ENCODE measurements around the gene DST.

DST gene

GRCh38 chr6:56459030-56459805 is 183.5 kb downstream of the DST start:
- Histone ChIP-seq H3K4me1 (ENCODE audit: insufficient read depth, insufficient read length) (no peaks in the 10 kb centered on the region), H3K27me3 (ENCODE audit: insufficient read depth, insufficient read length) (no peaks in the 10 kb centered on the region), H3K9ac (ENCODE audit: insufficient read length, low read depth) (no peak overlapping the region), H3K9me3 (ENCODE audit: insufficient read depth, low read length) (no peaks in the 10 kb centered on the region), H3K36me3 (ENCODE audit: insufficient read depth, insufficient read length, low read length) (peaks cover 37% of the 10 kb centered on the region), H3K4me3 (ENCODE audit: insufficient read length, low read depth) (no peak overlapping the region)
- TF ChIP-seq SUZ12 (IDR thresholded peaks at IDR 0.05; ENCODE audit: extremely low read depth, insufficient read depth, insufficient read length), result no peak
- TF ChIP-seq YY1 (IDR thresholded peaks at IDR 0.05; ENCODE audit: insufficient read depth, insufficient read length), result no peak
- TF ChIP-seq ZNF274 (IDR thresholded peaks at IDR 0.05; ENCODE audit: low read depth, low read length), result no peak
- DNase-seq (ENCODE audit: low read depth, low spot score), result no peak

- Histone ChIP-seq H3K4me3 (ENCODE audit: insufficient read length, low read depth) (no peak overlapping the region), H3K36me3 (ENCODE audit: insufficient read depth, insufficient read length, low read length) (peaks cover 35% of the 10 kb centered on the region)
- no peak for TF ChIP-seq YY1 (IDR thresholded peaks at IDR 0.05; ENCODE audit: insufficient read depth, insufficient read length)
- TF ChIP-seq SUZ12 (IDR thresholded peaks at IDR 0.05; ENCODE audit: extremely low read depth, insufficient read depth, insufficient read length), result no peak
- no peak for TF ChIP-seq ZNF274 (IDR thresholded peaks at IDR 0.05; ENCODE audit: low read depth, low read length)
Measured at GRCh38 chr6:56458324-56458884, 184.3 kb downstream of the DST start.

GRCh38 chr6:56456785-56457184 is 185.9 kb downstream of the DST start:
- no peaks in the 10 kb centered on the region for H3K4me1 ChIP-seq (ENCODE audit: insufficient read depth, insufficient read length)

More at GRCh38 chr6:56458324-56458884, 184.3 kb downstream of the DST start:
- Histone ChIP-seq H3K9me3 (ENCODE audit: insufficient read depth, low read length) (no peaks in the 10 kb centered on the region), H3K27me3 (ENCODE audit: insufficient read depth, insufficient read length) (no peaks in the 10 kb centered on the region), H3K4me1 (ENCODE audit: insufficient read depth, insufficient read length) (no peaks in the 10 kb centered on the region), H3K9ac (ENCODE audit: insufficient read length, low read depth) (no peak overlapping the region)
- DNase-seq (ENCODE audit: low read depth, low spot score), result no peak

GRCh38 chr6:56450882-56451739 is 191.6 kb downstream of the DST start:
- H3K27me3 ChIP-seq (ENCODE audit: insufficient read depth, insufficient read length), result no peaks in the 10 kb centered on the region
- no peaks in the 10 kb centered on the region for H3K36me3 ChIP-seq (ENCODE audit: insufficient read depth, insufficient read length, low read length)
- no peaks in the 10 kb centered on the region for H3K4me1 ChIP-seq (ENCODE audit: insufficient read depth, insufficient read length)
- TF ChIP-seq YY1 (IDR thresholded peaks at IDR 0.05; ENCODE audit: insufficient read depth, insufficient read length) (no peak), ZNF274 (IDR thresholded peaks at IDR 0.05; ENCODE audit: low read depth, low read length) (no peak), SUZ12 (IDR thresholded peaks at IDR 0.05; ENCODE audit: extremely low read depth, insufficient read depth, insufficient read length) (no peak)
- no peak for DNase-seq (ENCODE audit: low read depth, low spot score)
- H3K9me3 ChIP-seq (ENCODE audit: insufficient read depth, low read length), result no peaks in the 10 kb centered on the region
- no peak overlapping the region for H3K4me3 ChIP-seq (ENCODE audit: insufficient read length, low read depth)
- no peak overlapping the region for H3K9ac ChIP-seq (ENCODE audit: insufficient read length, low read depth)

More at GRCh38 chr6:56456785-56457184, 185.9 kb downstream of the DST start:
- no peaks in the 10 kb centered on the region for H3K27me3 ChIP-seq (ENCODE audit: insufficient read depth, insufficient read length)
- H3K4me3 ChIP-seq (ENCODE audit: insufficient read length, low read depth), result no peak overlapping the region
- no peak for TF ChIP-seq YY1 (IDR thresholded peaks at IDR 0.05; ENCODE audit: insufficient read depth, insufficient read length)
- TF ChIP-seq ZNF274 (IDR thresholded peaks at IDR 0.05; ENCODE audit: low read depth, low read length), result no peak
- TF ChIP-seq SUZ12 (IDR thresholded peaks at IDR 0.05; ENCODE audit: extremely low read depth, insufficient read depth, insufficient read length), result no peak
- no peaks in the 10 kb centered on the region for H3K9me3 ChIP-seq (ENCODE audit: insufficient read depth, low read length)
- peaks cover 24% of the 10 kb centered on the region for H3K36me3 ChIP-seq (ENCODE audit: insufficient read depth, insufficient read length, low read length)
- DNase-seq (ENCODE audit: low read depth, low spot score), result no peak
- no peak overlapping the region for H3K9ac ChIP-seq (ENCODE audit: insufficient read length, low read depth)

- no peak for DNase-seq (ENCODE audit: low read depth, low spot score)
- H3K9ac ChIP-seq (ENCODE audit: insufficient read length, low read depth), result no peak overlapping the region
- TF ChIP-seq YY1 (IDR thresholded peaks at IDR 0.05; ENCODE audit: insufficient read depth, insufficient read length) (no peak), ZNF274 (IDR thresholded peaks at IDR 0.05; ENCODE audit: low read depth, low read length) (no peak), SUZ12 (IDR thresholded peaks at IDR 0.05; ENCODE audit: extremely low read depth, insufficient read depth, insufficient read length) (no peak)
- no peaks in the 10 kb centered on the region for H3K4me1 ChIP-seq (ENCODE audit: insufficient read depth, insufficient read length)
- H3K36me3 ChIP-seq (ENCODE audit: insufficient read depth, insufficient read length, low read length), result no peaks in the 10 kb centered on the region
- no peak overlapping the region for H3K4me3 ChIP-seq (ENCODE audit: insufficient read length, low read depth)
- no peaks in the 10 kb centered on the region for H3K27me3 ChIP-seq (ENCODE audit: insufficient read depth, insufficient read length)
- H3K9me3 ChIP-seq (ENCODE audit: insufficient read depth, low read length), result no peaks in the 10 kb centered on the region
Measured at GRCh38 chr6:56450376-56450775, 192.3 kb downstream of the DST start.

GRCh38 chr6:56448046-56448445 is 194.6 kb downstream of the DST start:
- Histone ChIP-seq H3K9ac (ENCODE audit: insufficient read length, low read depth) (no peak overlapping the region), H3K27me3 (ENCODE audit: insufficient read depth, insufficient read length) (no peaks in the 10 kb centered on the region), H3K36me3 (ENCODE audit: insufficient read depth, insufficient read length, low read length) (no peaks in the 10 kb centered on the region), H3K4me1 (ENCODE audit: insufficient read depth, insufficient read length) (no peaks in the 10 kb centered on the region), H3K4me3 (ENCODE audit: insufficient read length, low read depth) (no peak overlapping the region), H3K9me3 (ENCODE audit: insufficient read depth, low read length) (no peaks in the 10 kb centered on the region)
- no peak for DNase-seq (ENCODE audit: low read depth, low spot score)
- TF ChIP-seq SUZ12 (IDR thresholded peaks at IDR 0.05; ENCODE audit: extremely low read depth, insufficient read depth, insufficient read length), result no peak
- TF ChIP-seq ZNF274 (IDR thresholded peaks at IDR 0.05; ENCODE audit: low read depth, low read length), result no peak
- TF ChIP-seq YY1 (IDR thresholded peaks at IDR 0.05; ENCODE audit: insufficient read depth, insufficient read length), result no peak

Measured in NT2/D1 (cell line).